Right lobe of liver (tissue), 4 donors: ENCODE data around the gene ACBD6.

Source experiments
- POLR2A ChIP-seq: fragments of 450-650 bp; IDR thresholded peaks from one replicate; pipeline ENCODE4 v1.6.1; 2017; ENCODE audit warnings: antibody characterized with exemption, mild to moderate bottlenecking
- TF ChIP-seq, protein P1 (sequence below), 4 donors: fragments of 200-600 bp in 3 of 4; fragments of 450-650 bp in 1 of 4; IDR thresholded peaks; one replicate each; pipeline versions ENCODE4 v1.5.1 to v1.8.0; 2016 to 2022; ENCODE audit warnings: antibody characterized with exemption in 4 of 4, mild to moderate bottlenecking in 2 of 4
- donor health status: DM: no; HTN: no; CAD: no.
- donor health status: DM: no; HTN: no; CAD: no.
- donor health status: DM: no; HTN: yes; CAD: no.

GRCh38 chr1:180267211-180267561 is 235.2 kb downstream of the ACBD6 start:
- TF ChIP-seq, protein P1, sequence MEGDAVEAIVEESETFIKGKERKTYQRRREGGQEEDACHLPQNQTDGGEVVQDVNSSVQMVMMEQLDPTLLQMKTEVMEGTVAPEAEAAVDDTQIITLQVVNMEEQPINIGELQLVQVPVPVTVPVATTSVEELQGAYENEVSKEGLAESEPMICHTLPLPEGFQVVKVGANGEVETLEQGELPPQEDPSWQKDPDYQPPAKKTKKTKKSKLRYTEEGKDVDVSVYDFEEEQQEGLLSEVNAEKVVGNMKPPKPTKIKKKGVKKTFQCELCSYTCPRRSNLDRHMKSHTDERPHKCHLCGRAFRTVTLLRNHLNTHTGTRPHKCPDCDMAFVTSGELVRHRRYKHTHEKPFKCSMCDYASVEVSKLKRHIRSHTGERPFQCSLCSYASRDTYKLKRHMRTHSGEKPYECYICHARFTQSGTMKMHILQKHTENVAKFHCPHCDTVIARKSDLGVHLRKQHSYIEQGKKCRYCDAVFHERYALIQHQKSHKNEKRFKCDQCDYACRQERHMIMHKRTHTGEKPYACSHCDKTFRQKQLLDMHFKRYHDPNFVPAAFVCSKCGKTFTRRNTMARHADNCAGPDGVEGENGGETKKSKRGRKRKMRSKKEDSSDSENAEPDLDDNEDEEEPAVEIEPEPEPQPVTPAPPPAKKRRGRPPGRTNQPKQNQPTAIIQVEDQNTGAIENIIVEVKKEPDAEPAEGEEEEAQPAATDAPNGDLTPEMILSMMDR (IDR thresholded peaks at IDR 0.05), result no peak
- TF ChIP-seq POLR2A, result no peak
